Measurements from ENCODE around the gene CCL26.
"Not testable (repeated sequence)": the region's sequence is repeated elsewhere in the genome, so short reads cannot be mapped to it uniquely, and the experiment has no call there.

GRCh38 chr7:75773958-75774357, 1.9 kb upstream of the CCL26 start:
- TF ChIP-seq, protein P1, sequence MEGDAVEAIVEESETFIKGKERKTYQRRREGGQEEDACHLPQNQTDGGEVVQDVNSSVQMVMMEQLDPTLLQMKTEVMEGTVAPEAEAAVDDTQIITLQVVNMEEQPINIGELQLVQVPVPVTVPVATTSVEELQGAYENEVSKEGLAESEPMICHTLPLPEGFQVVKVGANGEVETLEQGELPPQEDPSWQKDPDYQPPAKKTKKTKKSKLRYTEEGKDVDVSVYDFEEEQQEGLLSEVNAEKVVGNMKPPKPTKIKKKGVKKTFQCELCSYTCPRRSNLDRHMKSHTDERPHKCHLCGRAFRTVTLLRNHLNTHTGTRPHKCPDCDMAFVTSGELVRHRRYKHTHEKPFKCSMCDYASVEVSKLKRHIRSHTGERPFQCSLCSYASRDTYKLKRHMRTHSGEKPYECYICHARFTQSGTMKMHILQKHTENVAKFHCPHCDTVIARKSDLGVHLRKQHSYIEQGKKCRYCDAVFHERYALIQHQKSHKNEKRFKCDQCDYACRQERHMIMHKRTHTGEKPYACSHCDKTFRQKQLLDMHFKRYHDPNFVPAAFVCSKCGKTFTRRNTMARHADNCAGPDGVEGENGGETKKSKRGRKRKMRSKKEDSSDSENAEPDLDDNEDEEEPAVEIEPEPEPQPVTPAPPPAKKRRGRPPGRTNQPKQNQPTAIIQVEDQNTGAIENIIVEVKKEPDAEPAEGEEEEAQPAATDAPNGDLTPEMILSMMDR (IDR thresholded peaks at IDR 0.05): not testable (repeated sequence)
- not testable (repeated sequence) for TF ChIP-seq POLR2A (IDR thresholded peaks at IDR 0.05)

Measured in esophagus squamous epithelium (tissue), 4 donors.